GM23248 (cell line): Measurements from ENCODE around the gene BMP10. TPM values are rescaled to one million over a fixed set of nuclear protein-coding genes. Genes with fewer than 3 reads are reported as not detected.

ENCODE experiments used
- DNase-seq: peaks from one replicate; pipeline ENCODE4 v3.0.0-alpha.2; 2015
- H2AFZ ChIP-seq: fragments of 200-600 bp; sonication (generic); 2 replicates; pipeline ENCODE4 v1.6.1; 2016; ENCODE audit warnings: antibody characterized with exemption
- H3F3A ChIP-seq: fragments of 200-600 bp; sonication (generic); 2 replicates; pipeline ENCODE4 v1.6.1; 2016; ENCODE audit warnings: mild to moderate bottlenecking, antibody characterized with exemption, mixed run types; ENCODE audit not compliant: insufficient read depth
- H3K27ac ChIP-seq: fragments of 200-600 bp; sonication (generic); 2 replicates; pipeline ENCODE4 v1.5.1; 2016; ENCODE audit warnings: mild to moderate bottlenecking
- H3K27me3 ChIP-seq: fragments of 200-600 bp; sonication (generic); replicated peaks from 2 replicates; pipeline ENCODE4 v1.6.1; 2016; ENCODE audit warnings: mild to moderate bottlenecking; ENCODE audit not compliant: insufficient read depth
- H3K36me3 ChIP-seq: fragments of 200-600 bp; sonication (generic); 2 replicates; pipeline ENCODE4 v1.6.1; 2016; ENCODE audit warnings: low read depth, mild to moderate bottlenecking
- H3K4me1 ChIP-seq: fragments of 200-600 bp; sonication (generic); 2 replicates; pipeline ENCODE4 v1.6.1; 2016; ENCODE audit warnings: mild to moderate bottlenecking; ENCODE audit not compliant: insufficient read depth
- H3K4me2 ChIP-seq: fragments of 200-600 bp; sonication (generic); one replicate; pipeline ENCODE4 v1.6.1; 2016; ENCODE audit warnings: mild to moderate bottlenecking; ENCODE audit not compliant: unreplicated experiment
- H3K4me3 ChIP-seq: fragments of 200-600 bp; sonication (generic); 2 replicates; pipeline ENCODE4 v1.5.1; 2016; ENCODE audit warnings: mild to moderate bottlenecking
- H3K79me2 ChIP-seq: fragments of 200-600 bp; sonication (generic); 2 replicates; pipeline ENCODE4 v1.6.1; 2016; ENCODE audit warnings: mild to moderate bottlenecking; ENCODE audit not compliant: insufficient read depth
- H3K9ac ChIP-seq: fragments of 200-600 bp; sonication (generic); 2 replicates; pipeline ENCODE4 v1.6.1; 2016; ENCODE audit warnings: mild to moderate bottlenecking
- H3K9me2 ChIP-seq: fragments of 200-600 bp; sonication (generic); 2 replicates; pipeline ENCODE4 v1.6.1; 2016; ENCODE audit warnings: mixed run types, mild to moderate bottlenecking, moderate library complexity; ENCODE audit not compliant: insufficient read depth
- H3K9me3 ChIP-seq: fragments of 200-600 bp; sonication (generic); one replicate; pipeline ENCODE4 v1.6.1; 2017; ENCODE audit warnings: low read depth
- H4K20me1 ChIP-seq: fragments of 200-600 bp; sonication (generic); 2 replicates; pipeline ENCODE4 v1.6.0; 2016; ENCODE audit not compliant: insufficient read depth
- EZH2 ChIP-seq: fragments of 200-600 bp; sonication (generic); IDR thresholded peaks from 2 replicates; pipeline ENCODE4 v1.6.1; 2018; ENCODE audit warnings: antibody characterized with exemption, mild to moderate bottlenecking; ENCODE audit not compliant: insufficient read depth, poor library complexity, severe bottlenecking
- EZH2phosphoT487 ChIP-seq: fragments of 200-600 bp; sonication (generic); IDR thresholded peaks from 2 replicates; pipeline ENCODE4 v1.6.1; 2018; ENCODE audit warnings: antibody characterized with exemption, moderate library complexity, mild to moderate bottlenecking, low read depth; ENCODE audit not compliant: insufficient read depth
- WGBS, 2 experiments: methylation state at CpG; one replicate each; pipeline ENCODE4 v1.1.6; 2015 to 2017; ENCODE audit warnings: low lambda C conversion rate in 2 of 2, low coverage in 1 of 2; ENCODE audit errors: missing lambda C conversion rate in 2 of 2; 5-methylcytosine and 5-hydroxymethylcytosine counted together
- in situ Hi-C: fragments of 300-500 bp; cut with MboI; formaldehyde crosslinking; loops from 2 replicates; pipeline ENCODE4 v1.15.0; 2020
- polyA plus RNA-seq: library from polyadenylated mRNA; unstranded; fragments of >200 nt; fragmentation: Nextera tagmentation; extraction: Ambion mirVana; gene quantifications from 2 replicates; pipeline ENCODE4 v1.2.1, GENCODE V29; 2016
- total RNA-seq: library from RNA; depleted of rRNA; stranded (reverse); fragments of >200 nt; shearing (Covaris generic); gene quantifications from 2 replicates; pipeline ENCODE4 v1.2.3, GENCODE V29; 2014

BMP10 gene
- total and polyA plus RNA-seq, 2 experiments from 2014 or later = not detected

DNA sequence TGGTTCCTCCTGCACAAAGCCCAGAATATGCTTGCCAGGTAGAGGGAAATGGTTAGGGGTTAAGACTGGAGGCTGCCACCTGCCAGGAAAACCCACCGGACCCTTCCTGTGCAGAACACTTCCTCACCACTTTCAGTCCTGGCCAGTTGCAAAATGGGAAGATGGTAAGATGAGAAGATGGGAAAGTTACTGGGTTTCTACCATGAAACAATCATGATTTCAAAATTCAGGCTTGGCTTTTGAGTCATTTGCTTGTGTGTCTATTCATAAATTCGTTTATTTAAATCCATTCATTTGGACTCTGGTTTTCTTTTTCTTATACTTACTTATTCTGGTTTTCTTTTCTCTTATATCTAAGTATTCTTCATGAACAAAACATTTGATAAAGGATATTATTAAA is 7.2 kb downstream of the BMP10 start:
- Histone ChIP-seq H3K36me3 (no peaks in the 10 kb centered on the region), H3K79me2 (no peaks in the 10 kb centered on the region), H3K4me1 (no peaks in the 10 kb centered on the region), H3K4me2 (no peak overlapping the region), H2AFZ (no peak overlapping the region), H3K27me3 (peaks cover 51% of the 10 kb centered on the region), H3K9me2 (no peaks in the 10 kb centered on the region), H3K27ac (no peak overlapping the region), H3K4me3 (no peak overlapping the region), H3K9me3 (no peaks in the 10 kb centered on the region), H3F3A (no peaks in the 10 kb centered on the region), H4K20me1 (no peaks in the 10 kb centered on the region), H3K9ac (no peak overlapping the region)
- 58% methylated on average over 2 of the region's 2 CpGs for WGBS, 2 experiments
- no peak for DNase-seq
- TF ChIP-seq EZH2phosphoT487 = no peak
- no peak for TF ChIP-seq EZH2
- in situ Hi-C loops = no loop called here

GRCh38 chr2:68862889-68863288 is 8.3 kb downstream of the BMP10 start:
- no peaks in the 10 kb centered on the region for H3K9me3 ChIP-seq
- no peak for DNase-seq
- no peaks in the 10 kb centered on the region for H3F3A ChIP-seq
- no peak overlapping the region for H2AFZ ChIP-seq
- no peak overlapping the region for H3K4me2 ChIP-seq
- H3K4me3 ChIP-seq = no peak overlapping the region
- no peaks in the 10 kb centered on the region for H3K79me2 ChIP-seq
- no peak for TF ChIP-seq EZH2
- no peaks in the 10 kb centered on the region for H3K9me2 ChIP-seq
- peaks cover 54% of the 10 kb centered on the region for H3K27me3 ChIP-seq
- no peaks in the 10 kb centered on the region for H3K4me1 ChIP-seq
- in situ Hi-C loops = no loop called here
- no peak overlapping the region for H3K9ac ChIP-seq
- H3K36me3 ChIP-seq = no peaks in the 10 kb centered on the region
- 47 to 48% methylated on average over 7 of the region's 7 CpGs for WGBS, 2 experiments
- H4K20me1 ChIP-seq = no peaks in the 10 kb centered on the region
- no peak overlapping the region for H3K27ac ChIP-seq

- in situ Hi-C loops = no loop called here
- no peak overlapping the region for H3K4me2 ChIP-seq
- H3F3A ChIP-seq = no peaks in the 10 kb centered on the region
- H3K9ac ChIP-seq = no peak overlapping the region
- no peaks in the 10 kb centered on the region for H3K79me2 ChIP-seq
- no peaks in the 10 kb centered on the region for H3K9me3 ChIP-seq
- H3K27ac ChIP-seq = no peak overlapping the region
- no peaks in the 10 kb centered on the region for H3K4me1 ChIP-seq
- H3K4me3 ChIP-seq = no peak overlapping the region
- peaks cover 49% of the 10 kb centered on the region for H3K27me3 ChIP-seq
- H3K9me2 ChIP-seq = no peaks in the 10 kb centered on the region
- DNase-seq = no peak
- H4K20me1 ChIP-seq = no peaks in the 10 kb centered on the region
- no peaks in the 10 kb centered on the region for H3K36me3 ChIP-seq
- TF ChIP-seq EZH2 (no peak), EZH2phosphoT487 (no peak)
- H2AFZ ChIP-seq = no peak overlapping the region
These were observed 9.9 kb downstream of the BMP10 start for GRCh38 chr2:68861330-68861729.

- Histone ChIP-seq H4K20me1 (no peaks in the 10 kb centered on the region), H3K4me1 (no peaks in the 10 kb centered on the region), H3F3A (no peaks in the 10 kb centered on the region), H3K9me3 (no peaks in the 10 kb centered on the region), H3K4me2 (no peak overlapping the region), H3K9me2 (no peaks in the 10 kb centered on the region), H3K9ac (no peak overlapping the region), H3K27ac (no peak overlapping the region), H3K27me3 (peaks cover 48% of the 10 kb centered on the region), H3K36me3 (no peaks in the 10 kb centered on the region), H3K4me3 (no peak overlapping the region), H2AFZ (no peak overlapping the region), H3K79me2 (no peaks in the 10 kb centered on the region)
- WGBS, 2 experiments = 47 to 59% methylated on average over 3 of the region's 3 CpGs
- in situ Hi-C loops = no loop called here
- DNase-seq = no peak
- TF ChIP-seq EZH2phosphoT487 (no peak), EZH2 (no peak)
These were observed 11.1 kb downstream of the BMP10 start for GRCh38 chr2:68860111-68860510.

DNA sequence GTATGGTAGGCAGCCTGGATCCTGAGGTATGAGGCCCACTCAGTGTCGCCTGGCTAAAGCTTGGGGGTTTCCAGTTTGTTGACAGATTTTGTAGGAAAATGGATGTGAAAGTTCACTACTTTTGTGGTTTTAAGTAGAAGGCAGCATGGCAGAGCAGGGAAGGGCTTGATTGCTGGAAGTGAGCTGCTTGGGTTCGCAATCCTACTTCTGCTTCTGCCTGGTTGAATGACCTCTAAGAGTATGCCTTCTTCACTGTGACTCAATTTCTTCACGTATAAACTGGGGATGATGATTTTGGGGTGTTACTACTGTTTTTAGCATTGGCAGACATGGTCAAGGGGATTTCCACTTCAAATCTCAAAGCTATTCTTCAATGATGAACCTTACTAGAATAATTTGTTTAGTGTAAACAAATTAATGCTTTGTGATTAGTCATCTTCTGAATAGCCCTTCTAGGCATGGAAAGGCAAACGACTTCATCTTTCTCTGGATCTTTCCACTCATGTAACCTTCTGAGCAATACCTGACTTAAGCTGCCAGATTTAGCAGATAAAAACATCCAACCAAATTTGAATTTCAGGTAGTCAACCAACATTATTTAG is 13.2 kb downstream of the BMP10 start:
- Histone ChIP-seq H3K27me3 (peaks cover 36% of the 10 kb centered on the region), H3K4me3 (no peak overlapping the region), H3K9me3 (no peaks in the 10 kb centered on the region), H2AFZ (no peak overlapping the region), H3K4me2 (no peak overlapping the region), H3K36me3 (no peaks in the 10 kb centered on the region), H3K4me1 (no peaks in the 10 kb centered on the region), H3K79me2 (no peaks in the 10 kb centered on the region), H3K9ac (no peak overlapping the region), H3F3A (no peaks in the 10 kb centered on the region), H4K20me1 (no peaks in the 10 kb centered on the region), H3K27ac (no peak overlapping the region), H3K9me2 (no peaks in the 10 kb centered on the region)
- 54% methylated on average over 4 of the region's 4 CpGs for WGBS, 2 experiments
- TF ChIP-seq EZH2phosphoT487 = no peak
- DNase-seq = no peak
- in situ Hi-C loops = no loop called here
